ENCODE measurements around the gene CHP2.

DNA sequence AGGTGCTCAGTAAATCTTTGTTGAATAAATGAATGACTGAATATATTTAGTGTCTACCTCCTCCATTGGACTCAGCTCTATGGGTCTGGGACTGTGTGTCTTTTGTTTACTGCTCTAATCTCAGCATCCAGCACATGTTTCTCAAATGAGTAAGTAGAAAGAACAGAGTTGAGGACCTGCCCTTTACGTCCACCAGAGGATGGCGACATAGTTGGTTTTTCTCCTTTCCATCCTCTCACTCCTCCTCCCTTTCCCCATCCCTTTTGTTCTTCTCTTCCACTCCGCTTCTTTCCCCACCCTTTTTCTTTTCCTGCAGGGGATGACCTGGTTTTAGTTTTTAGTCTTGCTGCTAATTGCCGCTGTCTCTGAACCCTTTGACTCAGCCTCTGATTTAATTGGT is 12.1 kb upstream of the CHP2 start:
- TF ChIP-seq, protein P1, sequence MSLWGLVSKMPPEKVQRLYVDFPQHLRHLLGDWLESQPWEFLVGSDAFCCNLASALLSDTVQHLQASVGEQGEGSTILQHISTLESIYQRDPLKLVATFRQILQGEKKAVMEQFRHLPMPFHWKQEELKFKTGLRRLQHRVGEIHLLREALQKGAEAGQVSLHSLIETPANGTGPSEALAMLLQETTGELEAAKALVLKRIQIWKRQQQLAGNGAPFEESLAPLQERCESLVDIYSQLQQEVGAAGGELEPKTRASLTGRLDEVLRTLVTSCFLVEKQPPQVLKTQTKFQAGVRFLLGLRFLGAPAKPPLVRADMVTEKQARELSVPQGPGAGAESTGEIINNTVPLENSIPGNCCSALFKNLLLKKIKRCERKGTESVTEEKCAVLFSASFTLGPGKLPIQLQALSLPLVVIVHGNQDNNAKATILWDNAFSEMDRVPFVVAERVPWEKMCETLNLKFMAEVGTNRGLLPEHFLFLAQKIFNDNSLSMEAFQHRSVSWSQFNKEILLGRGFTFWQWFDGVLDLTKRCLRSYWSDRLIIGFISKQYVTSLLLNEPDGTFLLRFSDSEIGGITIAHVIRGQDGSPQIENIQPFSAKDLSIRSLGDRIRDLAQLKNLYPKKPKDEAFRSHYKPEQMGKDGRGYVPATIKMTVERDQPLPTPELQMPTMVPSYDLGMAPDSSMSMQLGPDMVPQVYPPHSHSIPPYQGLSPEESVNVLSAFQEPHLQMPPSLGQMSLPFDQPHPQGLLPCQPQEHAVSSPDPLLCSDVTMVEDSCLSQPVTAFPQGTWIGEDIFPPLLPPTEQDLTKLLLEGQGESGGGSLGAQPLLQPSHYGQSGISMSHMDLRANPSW (CRISPR knock-in tag; conservative IDR thresholded peaks at IDR 0.05; ENCODE audit: low read depth), result no peak
- TF ChIP-seq, protein P2, sequence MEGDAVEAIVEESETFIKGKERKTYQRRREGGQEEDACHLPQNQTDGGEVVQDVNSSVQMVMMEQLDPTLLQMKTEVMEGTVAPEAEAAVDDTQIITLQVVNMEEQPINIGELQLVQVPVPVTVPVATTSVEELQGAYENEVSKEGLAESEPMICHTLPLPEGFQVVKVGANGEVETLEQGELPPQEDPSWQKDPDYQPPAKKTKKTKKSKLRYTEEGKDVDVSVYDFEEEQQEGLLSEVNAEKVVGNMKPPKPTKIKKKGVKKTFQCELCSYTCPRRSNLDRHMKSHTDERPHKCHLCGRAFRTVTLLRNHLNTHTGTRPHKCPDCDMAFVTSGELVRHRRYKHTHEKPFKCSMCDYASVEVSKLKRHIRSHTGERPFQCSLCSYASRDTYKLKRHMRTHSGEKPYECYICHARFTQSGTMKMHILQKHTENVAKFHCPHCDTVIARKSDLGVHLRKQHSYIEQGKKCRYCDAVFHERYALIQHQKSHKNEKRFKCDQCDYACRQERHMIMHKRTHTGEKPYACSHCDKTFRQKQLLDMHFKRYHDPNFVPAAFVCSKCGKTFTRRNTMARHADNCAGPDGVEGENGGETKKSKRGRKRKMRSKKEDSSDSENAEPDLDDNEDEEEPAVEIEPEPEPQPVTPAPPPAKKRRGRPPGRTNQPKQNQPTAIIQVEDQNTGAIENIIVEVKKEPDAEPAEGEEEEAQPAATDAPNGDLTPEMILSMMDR (IDR thresholded peaks at IDR 0.05), result no peak
- no peak for TF ChIP-seq E2F5 (CRISPR knock-in tag; IDR thresholded peaks at IDR 0.05)
- TF ChIP-seq, protein P3, sequence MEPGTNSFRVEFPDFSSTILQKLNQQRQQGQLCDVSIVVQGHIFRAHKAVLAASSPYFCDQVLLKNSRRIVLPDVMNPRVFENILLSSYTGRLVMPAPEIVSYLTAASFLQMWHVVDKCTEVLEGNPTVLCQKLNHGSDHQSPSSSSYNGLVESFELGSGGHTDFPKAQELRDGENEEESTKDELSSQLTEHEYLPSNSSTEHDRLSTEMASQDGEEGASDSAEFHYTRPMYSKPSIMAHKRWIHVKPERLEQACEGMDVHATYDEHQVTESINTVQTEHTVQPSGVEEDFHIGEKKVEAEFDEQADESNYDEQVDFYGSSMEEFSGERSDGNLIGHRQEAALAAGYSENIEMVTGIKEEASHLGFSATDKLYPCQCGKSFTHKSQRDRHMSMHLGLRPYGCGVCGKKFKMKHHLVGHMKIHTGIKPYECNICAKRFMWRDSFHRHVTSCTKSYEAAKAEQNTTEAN (CRISPR knock-in tag; IDR thresholded peaks at IDR 0.05), result no peak
- TF ChIP-seq SMAD3 (CRISPR knock-in tag; IDR thresholded peaks at IDR 0.05; ENCODE audit: borderline replicate concordance), result no peak
- no peak for TF ChIP-seq ZSCAN18 (CRISPR knock-in tag; IDR thresholded peaks at IDR 0.05)
- TF ChIP-seq RELA (CRISPR knock-in tag; IDR thresholded peaks at IDR 0.05; ENCODE audit: borderline replicate concordance), result no peak
- TF ChIP-seq, protein P4, sequence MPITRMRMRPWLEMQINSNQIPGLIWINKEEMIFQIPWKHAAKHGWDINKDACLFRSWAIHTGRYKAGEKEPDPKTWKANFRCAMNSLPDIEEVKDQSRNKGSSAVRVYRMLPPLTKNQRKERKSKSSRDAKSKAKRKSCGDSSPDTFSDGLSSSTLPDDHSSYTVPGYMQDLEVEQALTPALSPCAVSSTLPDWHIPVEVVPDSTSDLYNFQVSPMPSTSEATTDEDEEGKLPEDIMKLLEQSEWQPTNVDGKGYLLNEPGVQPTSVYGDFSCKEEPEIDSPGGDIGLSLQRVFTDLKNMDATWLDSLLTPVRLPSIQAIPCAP (CRISPR knock-in tag; IDR thresholded peaks at IDR 0.05), result no peak
- TF ChIP-seq SP1 (CRISPR knock-in tag; conservative IDR thresholded peaks at IDR 0.05), result no peak
- TF ChIP-seq CREB1 (CRISPR knock-in tag; IDR thresholded peaks at IDR 0.05), result no peak
- TF ChIP-seq ZNF232 (CRISPR knock-in tag; IDR thresholded peaks at IDR 0.05), result no peak
- no peak for TF ChIP-seq ELF4 (CRISPR knock-in tag; IDR thresholded peaks at IDR 0.05; ENCODE audit: low read depth)
- no peak for TF ChIP-seq FOXK1 (CRISPR knock-in tag; IDR thresholded peaks at IDR 0.05)
- TF ChIP-seq PREB (CRISPR knock-in tag; IDR thresholded peaks at IDR 0.05; ENCODE audit: borderline replicate concordance), result no peak
